SK-N-MC (cell line): ENCODE measurements around the gene MLKL.
"Not testable (repeated sequence)": the region's sequence is repeated elsewhere in the genome, so short reads cannot be mapped to it uniquely, and the experiment has no call there.

Experiments used
- DNase-seq: peaks from one replicate; pipeline ENCODE4 v3.0.0-alpha.2; 2011; ENCODE audit warnings: low read depth, low spot score
- H3K27ac ChIP-seq: fragments of 200-600 bp; sonication (generic); 2 replicates; pipeline ENCODE4 v1.5.1; 2016; ENCODE audit warnings: mixed run types
- H3K36me3 ChIP-seq: fragments of 200-600 bp; sonication (generic); 2 replicates; pipeline ENCODE4 v1.6.1; 2017; ENCODE audit warnings: antibody characterized with exemption, low read length, mixed read lengths; ENCODE audit not compliant: insufficient read depth
- H3K4me3 ChIP-seq: fragments of 200-600 bp; sonication (generic); 2 replicates; pipeline ENCODE4 v1.5.1; 2016
- H3K9ac ChIP-seq: fragments of 200-600 bp; sonication (generic); 2 replicates; pipeline ENCODE4 v1.8.0; 2017; ENCODE audit warnings: mixed run types, mixed read lengths; ENCODE audit not compliant: insufficient read length
- H3K9me3 ChIP-seq: fragments of 200-600 bp; sonication (generic); 2 replicates; pipeline ENCODE4 v1.6.1; 2017; ENCODE audit warnings: low read depth, mild to moderate bottlenecking, antibody characterized with exemption, low read length, moderate library complexity, mixed read lengths
- EZH2 ChIP-seq: fragments of 200-600 bp; sonication (generic); IDR thresholded peaks from one replicate; pipeline ENCODE4 v1.6.1; 2017; ENCODE audit warnings: antibody characterized with exemption
- FOXP2 ChIP-seq: optimal IDR thresholded peaks from 2 replicates; pipeline ENCODE3; 2011; ENCODE audit warnings: mild to moderate bottlenecking, moderate library complexity; ENCODE audit not compliant: insufficient read depth; ENCODE audit errors: extremely low read length, control extremely low read depth
- POLR2AphosphoS5 ChIP-seq: IDR thresholded peaks from 2 replicates; pipeline ENCODE4 v1.6.1; 2012; ENCODE audit warnings: mild to moderate bottlenecking, low read depth, low read length, borderline replicate concordance

MLKL gene

DNA sequence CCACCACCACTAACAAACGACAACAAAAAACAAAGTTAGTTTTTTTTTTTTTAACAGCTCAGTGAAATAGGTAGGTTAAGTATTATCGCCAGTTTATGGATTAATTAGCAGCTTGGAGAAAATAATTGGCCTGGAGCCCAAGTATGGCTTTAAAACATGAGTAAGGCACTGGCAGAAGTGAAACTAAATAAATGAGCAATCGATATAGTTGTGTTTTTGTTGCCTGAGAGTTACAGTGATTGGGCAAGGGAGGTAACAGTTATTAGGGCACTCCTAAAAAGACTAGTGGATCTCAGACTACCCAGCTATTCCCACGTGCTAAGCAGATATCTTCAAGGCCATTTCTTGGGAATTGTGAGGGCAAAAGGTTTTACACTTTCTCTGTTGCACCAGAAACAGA lies 2.4 kb downstream of the MLKL start:
- H3K4me3 ChIP-seq: no peak overlapping the region; the same call in 1 of the 2 replicates
- H3K27ac ChIP-seq: no peak overlapping the region
- no peaks in the 10 kb centered on the region for H3K9me3 ChIP-seq
- no peak overlapping the region for H3K9ac ChIP-seq
- no peaks in the 10 kb centered on the region for H3K36me3 ChIP-seq
- TF ChIP-seq EZH2 (no peak), POLR2AphosphoS5 (no peak), FOXP2 (no peak)
- DNase-seq: no peak

DNA sequence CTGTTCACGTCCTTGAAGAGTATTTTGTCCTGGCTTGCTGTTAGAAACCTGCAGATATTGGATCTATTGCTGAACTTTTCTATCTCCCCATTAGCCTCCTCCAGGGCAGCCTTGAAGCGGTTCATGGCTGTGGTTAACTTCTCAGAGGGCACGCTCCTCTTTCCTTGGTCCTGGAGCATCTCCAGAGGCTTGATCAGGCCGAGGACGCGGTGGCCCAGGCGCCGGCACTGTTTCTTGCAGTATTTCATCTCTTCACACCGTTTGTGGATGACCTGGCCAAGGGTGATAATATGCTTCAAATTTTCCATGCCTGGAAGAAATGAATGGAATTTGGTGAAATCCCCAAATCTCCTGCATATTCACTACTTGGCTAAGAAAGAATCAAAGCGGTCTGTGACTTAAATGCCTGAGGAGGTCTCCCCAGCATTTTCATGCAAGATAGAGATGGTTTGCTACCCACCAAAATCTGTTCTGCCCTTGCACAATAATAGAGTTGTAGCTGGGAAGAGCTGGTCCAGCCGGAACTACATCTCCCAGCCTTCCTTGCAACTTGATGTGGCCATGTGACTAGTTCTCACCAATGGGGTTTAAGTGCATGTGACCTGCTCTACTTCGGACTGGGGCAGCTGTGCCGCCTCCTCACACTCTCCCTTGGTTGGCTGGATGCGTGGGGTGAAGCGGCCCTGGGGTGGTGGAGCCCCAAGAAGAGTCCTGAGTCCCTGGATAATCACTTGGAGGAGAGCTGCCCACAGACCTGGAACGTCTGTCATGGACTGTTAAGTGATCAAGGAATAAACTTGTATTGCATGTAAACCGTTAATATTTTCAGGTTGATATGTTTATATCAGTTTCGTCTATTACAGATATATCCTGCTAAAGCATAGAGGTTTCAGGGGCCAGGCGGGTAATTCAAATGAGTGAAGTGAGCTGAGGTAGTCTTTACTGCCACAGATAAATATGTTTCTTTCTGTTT lies 4.9 kb downstream of the MLKL start:
- Histone ChIP-seq H3K9me3 (no peaks in the 10 kb centered on the region), H3K4me3 (peak overlapping the region; percentile 83), H3K36me3 (no peaks in the 10 kb centered on the region), H3K9ac (peak overlapping the region; percentile 73), H3K27ac (no peak overlapping the region)
- TF ChIP-seq POLR2AphosphoS5: peak; percentile 45; the same call in 1 of the 2 replicates
- no peak for TF ChIP-seq EZH2
- peak; percentile 24 for DNase-seq

DNA sequence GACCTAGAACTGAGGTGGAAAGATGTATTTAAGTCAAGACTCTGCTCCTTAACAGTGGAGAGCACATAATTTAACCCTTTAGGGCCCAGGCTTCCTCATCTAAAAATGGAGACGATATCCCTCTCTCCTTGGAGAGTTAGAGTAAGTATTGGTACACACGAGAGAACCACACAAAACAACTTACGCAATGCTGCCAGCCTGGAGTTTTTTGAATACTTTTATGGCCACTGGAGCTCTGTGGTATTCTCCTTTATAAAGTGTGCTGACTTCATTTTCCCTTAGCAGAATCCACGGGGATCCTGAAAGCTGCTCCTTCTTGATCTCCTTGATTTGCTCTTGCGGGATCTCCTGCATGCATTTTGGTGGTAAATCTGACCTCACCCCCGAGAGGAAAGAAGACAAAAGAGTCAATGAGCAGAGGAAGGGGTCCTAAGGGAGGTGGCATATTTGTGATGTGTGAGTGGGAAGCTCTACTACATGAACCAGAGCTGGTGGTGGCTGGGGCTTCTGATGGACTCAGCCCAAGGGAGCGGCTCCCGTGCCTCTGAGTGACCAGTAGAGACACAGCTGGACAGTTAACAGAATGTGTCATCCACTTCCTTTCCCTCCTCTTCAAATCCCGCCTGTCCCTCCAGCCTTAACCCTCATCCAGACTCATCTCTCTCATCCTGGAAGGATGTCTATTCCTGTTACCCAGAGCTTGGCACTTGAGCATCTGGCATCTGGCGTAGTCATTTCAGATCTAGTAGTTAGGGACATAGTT lies 9.4 kb downstream of the MLKL start:
- H3K27ac ChIP-seq: no peak overlapping the region
- H3K9ac ChIP-seq: no peak overlapping the region
- no peaks in the 10 kb centered on the region for H3K36me3 ChIP-seq
- TF ChIP-seq POLR2AphosphoS5 (no peak), FOXP2 (no peak), EZH2 (no peak)
- DNase-seq: no peak
- H3K4me3 ChIP-seq: no peak overlapping the region
- H3K9me3 ChIP-seq: no peaks in the 10 kb centered on the region

DNA sequence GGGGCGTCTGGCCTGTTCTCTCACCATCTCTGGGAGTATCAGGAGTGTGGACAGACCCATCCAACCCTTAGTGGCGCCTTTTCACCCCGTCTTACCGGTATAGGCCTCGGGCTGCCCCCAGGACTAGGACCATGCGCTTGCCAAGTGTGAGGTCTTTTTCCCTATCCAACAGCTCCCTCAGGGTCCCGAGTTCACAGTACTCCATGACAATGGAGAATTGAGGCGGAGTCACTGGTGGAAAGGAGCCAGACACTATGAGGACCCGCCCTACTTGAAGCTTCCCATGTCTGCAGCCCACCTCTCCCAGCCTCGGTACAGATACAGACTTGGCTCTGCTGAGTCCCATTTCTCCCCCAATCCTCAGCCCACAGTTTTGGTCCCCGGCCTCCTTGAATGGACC lies 18.1 kb downstream of the MLKL start:
- no peak for DNase-seq
- H3K27ac ChIP-seq: no peak overlapping the region
- H3K36me3 ChIP-seq: no peaks in the 10 kb centered on the region
- no peak overlapping the region for H3K4me3 ChIP-seq
- TF ChIP-seq EZH2 (no peak), POLR2AphosphoS5 (no peak), FOXP2 (no peak)
- H3K9ac ChIP-seq: no peak overlapping the region
- H3K9me3 ChIP-seq: no peaks in the 10 kb centered on the region

DNA sequence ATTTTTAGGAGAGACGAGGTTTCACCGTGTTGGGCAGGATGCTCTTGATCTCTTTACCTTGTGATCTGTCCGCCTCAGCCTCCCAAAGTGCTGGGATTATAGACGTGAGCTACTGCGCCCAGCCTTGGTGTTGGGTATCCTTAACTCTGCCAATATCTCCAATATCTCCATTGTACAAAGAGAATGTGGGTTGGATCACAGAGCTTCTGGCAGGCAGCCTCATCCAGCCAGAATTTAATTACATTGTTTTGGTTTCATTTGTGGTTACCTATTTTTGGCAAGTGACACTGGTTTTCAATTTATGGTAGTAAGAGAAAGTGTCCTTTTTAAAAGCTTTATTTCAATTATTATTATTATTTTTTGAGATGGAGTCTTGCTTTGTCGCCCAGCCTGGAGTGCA lies 20.0 kb downstream of the MLKL start:
- Histone ChIP-seq H3K27ac (no peak overlapping the region), H3K9me3 (no peaks in the 10 kb centered on the region), H3K4me3 (no peak overlapping the region), H3K9ac (no peak overlapping the region), H3K36me3 (no peaks in the 10 kb centered on the region)
- no peak for DNase-seq
- TF ChIP-seq EZH2: no peak
- no peak for TF ChIP-seq FOXP2

DNA sequence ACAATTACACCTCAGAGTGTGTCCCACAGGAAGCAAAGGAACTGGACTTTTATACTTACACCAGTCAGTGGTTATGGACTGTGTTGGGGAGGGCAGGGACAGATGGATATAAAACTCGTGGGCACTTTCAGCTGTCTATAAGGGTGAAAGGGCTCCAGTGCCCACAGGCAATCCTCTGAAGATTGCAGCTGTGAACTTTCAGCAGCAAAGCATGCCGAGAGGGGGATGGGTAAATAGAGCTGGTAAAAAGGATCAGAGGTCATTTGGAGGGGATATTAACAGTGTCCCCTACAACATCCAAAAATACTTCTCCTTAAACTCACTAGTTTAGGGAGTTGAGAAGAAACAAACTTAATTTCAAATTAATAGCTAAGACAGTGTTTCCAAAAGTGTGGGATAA lies 20.7 kb downstream of the MLKL start:
- Histone ChIP-seq H3K27ac (no peak overlapping the region), H3K4me3 (no peak overlapping the region), H3K36me3 (no peaks in the 10 kb centered on the region), H3K9ac (no peak overlapping the region), H3K9me3 (no peaks in the 10 kb centered on the region)
- TF ChIP-seq EZH2 (no peak), FOXP2 (no peak), POLR2AphosphoS5 (no peak)
- no peak for DNase-seq

DNA sequence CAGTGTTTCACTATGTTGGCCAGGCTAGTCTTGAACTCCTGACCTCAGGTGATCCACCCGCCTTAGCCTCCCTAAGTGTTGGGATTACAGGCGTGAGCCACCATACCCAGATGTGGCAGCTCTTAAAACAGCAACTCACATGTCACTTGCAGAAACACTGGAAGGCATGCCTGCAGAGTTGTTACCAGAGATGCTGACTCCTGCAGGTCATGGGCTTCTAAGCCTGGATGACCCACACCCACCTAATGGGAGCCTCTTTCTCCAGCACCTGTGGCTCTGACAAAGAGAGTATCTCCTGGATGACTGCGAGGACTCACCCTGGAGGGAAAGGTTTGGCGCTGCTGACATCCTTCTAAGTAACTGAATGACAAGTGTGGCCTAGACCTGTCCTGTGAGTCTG lies 22.8 kb downstream of the MLKL start:
- H3K27ac ChIP-seq: no peak overlapping the region
- no peak overlapping the region for H3K4me3 ChIP-seq
- H3K9me3 ChIP-seq: no peaks in the 10 kb centered on the region
- H3K9ac ChIP-seq: no peak overlapping the region
- no peak for DNase-seq
- TF ChIP-seq POLR2AphosphoS5 (no peak), EZH2 (no peak), FOXP2 (no peak)
- H3K36me3 ChIP-seq: no peaks in the 10 kb centered on the region

DNA sequence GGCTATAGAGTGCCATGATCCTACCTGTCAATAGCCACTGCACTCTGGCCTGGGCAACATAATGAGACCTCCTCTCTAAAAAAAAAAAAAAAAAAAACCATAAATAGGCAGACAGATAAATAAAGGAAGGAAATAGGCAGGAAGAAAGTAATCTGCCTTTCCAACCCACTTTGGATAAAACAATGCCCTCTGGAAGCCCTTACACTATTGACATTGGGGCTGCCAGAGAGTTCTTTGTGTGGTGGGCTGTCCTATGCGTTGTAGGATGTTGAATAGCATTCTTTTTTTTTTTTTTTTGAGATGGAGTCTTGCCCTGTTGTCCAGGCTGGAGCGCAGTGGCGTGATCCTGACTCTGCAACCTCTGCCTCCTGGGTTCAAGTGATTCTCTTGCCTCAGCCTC lies 26.8 kb downstream of the MLKL start:
- Histone ChIP-seq H3K4me3 (no peak overlapping the region), H3K9me3 (no peaks in the 10 kb centered on the region)

DNA sequence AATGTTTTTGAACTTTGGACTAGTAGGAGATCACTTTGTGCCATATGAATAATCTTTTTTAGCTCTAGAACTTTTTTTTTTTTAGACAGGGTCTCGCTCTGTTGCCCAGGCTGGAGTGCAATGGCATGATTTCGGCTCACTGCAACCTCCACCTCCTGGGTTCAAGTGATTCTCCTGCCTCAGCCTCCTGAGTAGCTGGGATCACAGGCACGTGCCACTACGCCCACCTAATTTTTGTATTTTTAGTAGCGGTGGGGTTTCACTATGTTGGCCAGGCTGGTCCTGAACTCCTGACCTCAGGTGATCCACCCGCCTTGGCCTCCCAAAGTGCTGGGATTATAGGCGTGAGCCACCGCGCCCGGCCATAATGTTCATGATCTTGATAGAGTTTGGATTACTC lies 31.8 kb downstream of the MLKL start:
- H3K9ac ChIP-seq, H3K9me3 ChIP-seq, H3K27ac ChIP-seq, DNase-seq, H3K4me3 ChIP-seq: not testable (repeated sequence)
- H3K36me3 ChIP-seq: peaks cover 17% of the 10 kb centered on the region

More for the DNA sequence above, 26.8 kb downstream of the MLKL start:
- no peak for DNase-seq
- Histone ChIP-seq H3K9ac (no peak overlapping the region), H3K27ac (no peak overlapping the region), H3K36me3 (no peaks in the 10 kb centered on the region)
- TF ChIP-seq POLR2AphosphoS5 (no peak), FOXP2 (no peak)
